ENCODE data around the gene TNS3. TPM values are rescaled to one million over a fixed set of nuclear protein-coding genes. Genes with fewer than 3 reads are reported as not detected.
A peak's percentile ranks its signal among the peaks of the same experiment; 100 is the strongest.

TNS3 gene
- total and polyA plus RNA-seq, 2 of the 13 experiments (the other 11 are each of a cell fraction or from before 2014, with no cell fraction given): 52.9 to 55.7 TPM

- no peak overlapping the region for H3K4me2 ChIP-seq (ENCODE audit: low read depth, low read length)
- no peak overlapping the region for H2AFZ ChIP-seq (ENCODE audit: low read length)
- peaks cover 33 to 83% of the 10 kb centered on the region in 2 experiments for H3K36me3 ChIP-seq (replicated peaks in 1 of 2; ENCODE audit: control insufficient read depth in 1 of 2, insufficient read depth in 2 of 2, low read length in 2 of 2)
- ChIA-PET POLR2A (no interaction called here), CTCF (ENCODE audit: low intra/inter-chr PET ratio, low total read pairs) (no interaction called here)
- FAIRE-seq: no peak
- H4K20me1 ChIP-seq (ENCODE audit: insufficient read depth, low read length): peaks cover 47% of the 10 kb centered on the region
- H3K9me3 ChIP-seq (ENCODE audit: low read length): no peaks in the 10 kb centered on the region
- H3K27me3 ChIP-seq (ENCODE audit: control insufficient read depth in 1 of 2, insufficient read depth in 2 of 2, low read length in 2 of 2): no peaks in the 10 kb centered on the region
- H3K79me2 ChIP-seq (ENCODE audit: insufficient read depth, low read length): no peaks in the 10 kb centered on the region
- in situ Hi-C loops (cut with HindIII; ENCODE audit: extremely low pct_ligation_motif_present, low pct_unique_long_range_greater_than_20kb) (loop anchor here (25.0 kb wide), 1 partner anchor 540 kb away; no protein-coding TSS in a partner anchor), intact Hi-C loops (cut with micrococcal nuclease; ENCODE audit: unreplicated experiment) (no loop called here)
- TF ChIP-seq CENPT (CRISPR knock-in tag; IDR thresholded peaks at IDR 0.05; ENCODE audit: low read depth) (no peak), RBM22 (optimal IDR thresholded peaks at IDR 0.05; ENCODE audit: low read length) (peak; percentile 53), HINFP (CRISPR knock-in tag; IDR thresholded peaks at IDR 0.05; ENCODE audit: low read depth) (no peak)
- TF ChIP-seq, protein P1, sequence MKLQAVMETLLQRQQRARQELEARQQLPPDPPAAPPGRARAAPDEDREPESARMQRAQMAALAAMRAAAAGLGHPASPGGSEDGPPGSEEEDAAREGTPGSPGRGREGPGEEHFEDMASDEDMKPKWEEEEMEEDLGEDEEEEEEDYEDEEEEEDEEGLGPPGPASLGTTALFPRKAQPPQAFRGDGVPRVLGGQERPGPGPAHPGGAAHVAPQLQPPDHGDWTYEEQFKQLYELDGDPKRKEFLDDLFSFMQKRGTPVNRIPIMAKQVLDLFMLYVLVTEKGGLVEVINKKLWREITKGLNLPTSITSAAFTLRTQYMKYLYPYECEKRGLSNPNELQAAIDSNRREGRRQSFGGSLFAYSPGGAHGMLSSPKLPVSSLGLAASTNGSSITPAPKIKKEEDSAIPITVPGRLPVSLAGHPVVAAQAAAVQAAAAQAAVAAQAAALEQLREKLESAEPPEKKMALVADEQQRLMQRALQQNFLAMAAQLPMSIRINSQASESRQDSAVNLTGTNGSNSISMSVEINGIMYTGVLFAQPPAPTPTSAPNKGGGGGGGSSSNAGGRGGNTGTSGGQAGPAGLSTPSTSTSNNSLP (IDR thresholded peaks at IDR 0.05; ENCODE audit: low read depth, low read length): no peak
- no TSS peak for BruUV-seq (replicated peaks)
- no peak for ATAC-seq
- H3K27ac ChIP-seq (ENCODE audit: extremely low read length, insufficient read depth, low read length): no peak overlapping the region
- H3K9ac ChIP-seq (ENCODE audit: insufficient read depth, low read depth, low read length): no peak overlapping the region
- 93% methylated on average over 8 of the region's 8 CpGs for WGBS (ENCODE audit: low lambda C conversion rate)
- DNase-seq (ENCODE audit: low spot score): no peak
- peaks cover 39% of the 10 kb centered on the region for H3K4me1 ChIP-seq (ENCODE audit: insufficient read depth, low read length)
- H3K4me3 ChIP-seq (replicated peaks in 1 of 3; ENCODE audit: insufficient read depth in 1 of 3, low read depth in 2 of 3, low read length in 3 of 3): no peak overlapping the region
These were observed 284.8 kb downstream of the TNS3 start for GRCh38 chr7:47297120-47297519.

DNA sequence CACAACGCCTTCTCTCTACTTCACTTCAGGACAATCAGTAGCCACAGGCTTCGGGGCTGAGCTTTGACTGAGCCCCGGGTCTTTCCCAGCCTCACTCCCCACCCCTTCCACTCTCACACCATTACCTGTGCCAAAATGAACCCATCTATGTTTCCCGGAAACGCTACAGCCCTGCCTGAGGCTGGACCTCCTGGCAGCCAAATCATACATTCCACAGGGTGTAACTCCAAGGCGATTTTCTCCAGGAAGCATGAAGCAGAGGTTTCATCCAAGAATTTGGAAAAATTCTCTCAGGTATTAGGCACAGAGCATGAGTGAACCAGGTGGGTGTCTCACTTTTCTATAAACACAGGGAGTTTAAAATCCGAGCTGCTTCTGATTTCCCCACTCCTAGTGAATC, 286.3 kb downstream of the TNS3 start:
- Histone ChIP-seq H3K9me3 (ENCODE audit: low read length) (no peaks in the 10 kb centered on the region), H3K36me3 (replicated peaks in 1 of 2; ENCODE audit: control insufficient read depth in 1 of 2, insufficient read depth in 2 of 2, low read length in 2 of 2) (peaks cover 25 to 83% of the 10 kb centered on the region in 2 experiments), H3K79me2 (ENCODE audit: insufficient read depth, low read length) (no peaks in the 10 kb centered on the region), H4K20me1 (ENCODE audit: insufficient read depth, low read length) (peaks cover 56% of the 10 kb centered on the region), H3K4me2 (ENCODE audit: low read depth, low read length) (no peak overlapping the region), H3K27ac (ENCODE audit: extremely low read length, insufficient read depth, low read length) (no peak overlapping the region), H3K4me3 (replicated peaks in 1 of 3; ENCODE audit: insufficient read depth in 1 of 3, low read depth in 2 of 3, low read length in 3 of 3) (no peak overlapping the region), H3K4me1 (ENCODE audit: insufficient read depth, low read length) (peaks cover 40% of the 10 kb centered on the region), H3K9ac (ENCODE audit: insufficient read depth, low read depth, low read length) (no peak overlapping the region), H2AFZ (ENCODE audit: low read length) (no peak overlapping the region), H3K27me3 (ENCODE audit: control insufficient read depth in 1 of 2, insufficient read depth in 2 of 2, low read length in 2 of 2) (no peaks in the 10 kb centered on the region)
- in situ Hi-C loops (cut with HindIII; ENCODE audit: extremely low pct_ligation_motif_present, low pct_unique_long_range_greater_than_20kb): loop anchor here (25.0 kb wide), 1 partner anchor 542 kb away; no protein-coding TSS in a partner anchor
- DNase-seq (ENCODE audit: low spot score) (no peak), ATAC-seq (no peak), FAIRE-seq (no peak)
- intact Hi-C loops (cut with micrococcal nuclease; ENCODE audit: unreplicated experiment): no loop called here
- 98% methylated on average over 7 of the region's 7 CpGs for WGBS (ENCODE audit: low lambda C conversion rate)
- POLR2A ChIA-PET: no interaction called here
- no peak for TF ChIP-seq SRSF1 (optimal IDR thresholded peaks at IDR 0.05; ENCODE audit: low read depth, low read length)
- TF ChIP-seq RBM22 (optimal IDR thresholded peaks at IDR 0.05; ENCODE audit: low read length): peak; percentile 36
- TF ChIP-seq GMEB1 (CRISPR knock-in tag; IDR thresholded peaks at IDR 0.05; ENCODE audit: borderline replicate concordance): no peak
- TF ChIP-seq, protein P2, sequence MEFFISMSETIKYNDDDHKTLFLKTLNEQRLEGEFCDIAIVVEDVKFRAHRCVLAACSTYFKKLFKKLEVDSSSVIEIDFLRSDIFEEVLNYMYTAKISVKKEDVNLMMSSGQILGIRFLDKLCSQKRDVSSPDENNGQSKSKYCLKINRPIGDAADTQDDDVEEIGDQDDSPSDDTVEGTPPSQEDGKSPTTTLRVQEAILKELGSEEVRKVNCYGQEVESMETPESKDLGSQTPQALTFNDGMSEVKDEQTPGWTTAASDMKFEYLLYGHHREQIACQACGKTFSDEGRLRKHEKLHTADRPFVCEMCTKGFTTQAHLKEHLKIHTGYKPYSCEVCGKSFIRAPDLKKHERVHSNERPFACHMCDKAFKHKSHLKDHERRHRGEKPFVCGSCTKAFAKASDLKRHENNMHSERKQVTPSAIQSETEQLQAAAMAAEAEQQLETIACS (CRISPR knock-in tag; IDR thresholded peaks at IDR 0.05): no peak
- BruUV-seq (replicated peaks): no TSS peak
- CTCF ChIA-PET (ENCODE audit: low intra/inter-chr PET ratio, low total read pairs): no interaction called here

Measured in HepG2 (cell line).